Measurements from ENCODE around the gene PTPRD.

PTPRD gene

GRCh38 chr9:8677741-8678140, 1935.1 kb downstream of the PTPRD start:
- no peak overlapping the region for H3K4me3 ChIP-seq (ENCODE audit: low read length)
- DNase-seq (ENCODE audit: low read depth): no peak
- no peak for TF ChIP-seq CTCF (IDR thresholded peaks at IDR 0.05; ENCODE audit: insufficient read depth, low read depth, low read length, missing control alignments)

GRCh38 chr9:8674536-8674935, 1938.3 kb downstream of the PTPRD start:
- DNase-seq (ENCODE audit: low read depth): no peak
- TF ChIP-seq CTCF (IDR thresholded peaks at IDR 0.05; ENCODE audit: insufficient read depth, low read depth, low read length, missing control alignments): no peak
- no peak overlapping the region for H3K4me3 ChIP-seq (ENCODE audit: low read length)

- no peak overlapping the region for H3K4me3 ChIP-seq (ENCODE audit: low read length)
- DNase-seq (ENCODE audit: low read depth): no peak
- TF ChIP-seq CTCF (IDR thresholded peaks at IDR 0.05; ENCODE audit: insufficient read depth, low read depth, low read length, missing control alignments): no peak
Measured at GRCh38 chr9:8673830-8674229, 1939.0 kb downstream of the PTPRD start.

DNA sequence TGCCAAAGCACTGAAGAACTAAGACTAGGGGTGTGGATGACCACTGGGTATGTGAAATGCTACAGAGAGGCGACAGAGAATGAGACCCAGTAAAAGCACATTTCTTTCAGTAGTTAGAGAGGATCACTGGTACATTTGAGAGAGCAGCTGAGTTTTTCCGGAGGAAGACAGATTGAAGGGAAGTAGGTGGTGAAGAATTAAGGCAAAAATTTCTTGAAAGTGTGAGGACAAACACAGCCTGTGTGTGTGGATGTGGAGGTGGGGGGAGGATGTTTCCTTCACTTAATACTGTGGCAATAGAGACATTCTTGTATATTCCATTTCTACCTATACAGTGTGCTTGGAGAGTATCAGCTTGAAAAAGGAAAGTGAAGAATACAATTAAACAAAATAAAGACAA, 1942.1 kb downstream of the PTPRD start:
- no peak for DNase-seq (ENCODE audit: low read depth)
- no peak for TF ChIP-seq CTCF (IDR thresholded peaks at IDR 0.05; ENCODE audit: insufficient read depth, low read depth, low read length, missing control alignments)
- H3K4me3 ChIP-seq (ENCODE audit: low read length): no peak overlapping the region

DNA sequence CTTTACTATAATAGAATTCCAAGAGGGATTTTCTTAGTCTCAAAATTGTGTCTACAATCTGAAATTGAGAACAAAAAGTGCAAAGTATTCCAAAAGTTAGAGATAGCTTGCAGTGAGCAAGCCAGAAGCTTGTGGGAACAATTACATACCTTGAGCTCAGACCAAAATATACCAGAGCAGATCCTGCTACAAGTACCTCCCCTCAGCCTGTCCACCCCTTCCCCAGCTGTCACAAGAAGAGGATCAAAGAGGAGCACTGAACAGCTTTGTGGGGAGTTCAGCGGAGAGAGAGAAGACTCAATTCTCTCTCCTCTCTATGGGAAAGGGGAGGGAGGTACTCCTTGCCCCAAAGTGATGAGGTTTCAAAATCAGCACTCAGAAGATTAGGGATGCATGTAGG, 1944.1 kb downstream of the PTPRD start:
- H3K4me3 ChIP-seq (ENCODE audit: low read length): no peak overlapping the region
- DNase-seq (ENCODE audit: low read depth): no peak
- no peak for TF ChIP-seq CTCF (IDR thresholded peaks at IDR 0.05; ENCODE audit: insufficient read depth, low read depth, low read length, missing control alignments)

DNA sequence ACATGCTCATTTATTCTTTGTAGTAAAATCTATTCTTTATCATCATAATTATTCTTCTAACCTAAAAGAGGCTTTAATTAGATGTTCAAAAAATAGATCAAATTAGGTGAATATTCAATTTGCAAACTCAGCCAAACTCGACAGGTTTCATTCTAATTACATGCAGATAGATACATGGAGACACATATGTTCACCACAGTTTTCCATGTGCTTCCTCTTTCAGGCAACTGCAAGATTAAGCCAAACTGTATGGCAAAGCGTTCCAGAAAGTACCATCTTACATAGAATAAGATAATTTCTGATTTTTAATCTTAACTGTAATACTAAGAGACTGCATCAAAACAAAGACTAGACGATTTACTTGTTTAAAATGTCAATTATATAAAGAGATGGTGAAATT, 1944.6 kb downstream of the PTPRD start:
- no peak overlapping the region for H3K4me3 ChIP-seq (ENCODE audit: low read length)
- TF ChIP-seq CTCF (IDR thresholded peaks at IDR 0.05; ENCODE audit: insufficient read depth, low read depth, low read length, missing control alignments): no peak
- DNase-seq (ENCODE audit: low read depth): no peak

DNA sequence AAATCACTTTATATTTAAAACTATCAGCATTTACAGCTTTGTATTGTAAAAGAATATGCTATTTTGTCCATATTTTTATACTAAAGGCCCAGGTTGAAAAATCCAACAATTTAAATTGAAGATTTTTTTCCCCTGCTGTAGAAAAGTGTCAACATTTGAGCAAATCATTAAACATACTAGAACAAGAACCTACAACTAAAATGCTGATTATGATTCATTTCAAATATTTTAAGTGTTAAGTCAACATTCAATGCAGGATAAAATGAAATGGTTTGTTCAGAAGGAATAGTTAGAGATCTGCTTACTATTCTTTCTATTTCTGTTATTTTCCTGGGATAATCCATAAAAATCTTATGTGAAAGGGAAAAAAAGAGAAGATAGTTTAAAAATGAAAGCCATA, 1946.7 kb downstream of the PTPRD start:
- H3K4me3 ChIP-seq (ENCODE audit: low read length): no peak overlapping the region
- TF ChIP-seq CTCF (IDR thresholded peaks at IDR 0.05; ENCODE audit: insufficient read depth, low read depth, low read length, missing control alignments): no peak
- no peak for DNase-seq (ENCODE audit: low read depth)

Data from epithelial cell of esophagus (primary cell).